ENCODE measurements around the gene ITGA8. TPM values are rescaled to one million over a fixed set of nuclear protein-coding genes. Genes with fewer than 3 reads are reported as not detected.

ITGA8 gene
- total and polyA plus RNA-seq, 2 of the 4 experiments (the other 2 are of a cell fraction), result under 0.01 to 0.02 TPM

DNA sequence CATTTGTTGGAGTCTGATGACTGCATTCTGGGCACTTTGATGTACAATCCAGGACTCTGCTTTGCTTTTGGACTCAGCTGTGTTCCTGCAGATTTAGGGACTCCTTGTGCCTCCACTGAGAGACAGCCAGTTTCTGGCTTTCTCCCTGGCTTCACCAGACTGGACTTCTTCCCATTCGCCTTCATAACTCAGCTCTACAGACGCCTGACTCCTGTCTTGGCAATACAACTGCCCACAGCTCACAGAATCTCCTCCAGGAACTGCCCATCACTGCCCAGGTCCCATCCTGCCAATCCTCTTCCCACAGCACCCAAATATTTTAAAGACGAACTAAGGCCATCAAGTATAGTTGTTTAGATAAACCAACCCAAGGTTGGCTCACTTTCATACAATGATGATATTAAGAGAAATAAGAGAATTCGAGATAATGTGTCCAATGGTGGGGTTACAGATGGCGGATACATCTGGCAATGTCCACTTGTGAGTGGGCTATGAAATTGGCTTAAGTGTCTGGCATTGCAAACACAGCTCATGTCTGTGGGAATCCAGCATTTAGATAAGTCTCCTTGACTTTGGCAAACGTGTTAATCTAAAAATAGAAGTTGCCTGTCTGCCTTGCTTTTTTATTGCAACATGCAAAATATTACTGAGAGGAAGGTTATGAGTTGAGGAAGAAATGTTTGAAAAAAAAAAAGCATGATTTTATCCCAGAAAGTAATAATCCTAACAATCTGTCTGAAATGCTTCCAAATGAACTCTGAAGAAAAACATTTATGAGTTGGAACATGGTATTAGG, 95.1 kb downstream of the ITGA8 start:
- TF ChIP-seq CEBPB (IDR thresholded peaks at IDR 0.05; ENCODE audit: low read depth, low read length) (no peak), CTCF (conservative IDR thresholded peaks at IDR 0.05; ENCODE audit: low read depth, low read length) (no peak), ELK1 (IDR thresholded peaks at IDR 0.05; ENCODE audit: borderline replicate concordance, low read depth, low read length) (no peak), RCOR1 (IDR thresholded peaks at IDR 0.05; ENCODE audit: insufficient replicate concordance, low read length) (no peak), NFE2L2 (IDR thresholded peaks at IDR 0.05; ENCODE audit: low read depth, low read length) (no peak), USF2 (IDR thresholded peaks at IDR 0.05; ENCODE audit: low read depth, low read length) (no peak), POLR2A (IDR thresholded peaks at IDR 0.05; ENCODE audit: low read depth, low read length) (no peak), RAD21 (IDR thresholded peaks at IDR 0.05; ENCODE audit: low read length) (no peak), BHLHE40 (IDR thresholded peaks at IDR 0.05; ENCODE audit: low read depth, low read length) (no peak), MAZ (IDR thresholded peaks at IDR 0.05; ENCODE audit: borderline replicate concordance, low read depth, low read length) (no peak), RFX5 (IDR thresholded peaks at IDR 0.05; ENCODE audit: low read depth, low read length) (no peak)
- peaks cover 4% of the 10 kb centered on the region for H3K27me3 ChIP-seq (ENCODE audit: control insufficient read depth, insufficient read depth, low read length)
- DNase-seq, result no peak
- H3K14ac ChIP-seq (replicated peaks; ENCODE audit: low read depth, low read length), result no peak overlapping the region
- POLR2A ChIA-PET (ENCODE audit: unreplicated experiment), result no interaction called here
- no peak overlapping the region for H2BK15ac ChIP-seq (ENCODE audit: low read depth, low read length)
- H3K23ac ChIP-seq (ENCODE audit: low read depth, low read length), result no peak overlapping the region
- H3K36me3 ChIP-seq (ENCODE audit: control insufficient read depth, insufficient read depth, low read length), result no peaks in the 10 kb centered on the region
- no peak overlapping the region for H3K56ac ChIP-seq (ENCODE audit: extremely low read depth, insufficient read depth, low read length)
- no peak overlapping the region for H2BK20ac ChIP-seq (ENCODE audit: low read depth, low read length)
- no peak overlapping the region for H2AK5ac ChIP-seq (ENCODE audit: low read depth, low read length)
- no peak overlapping the region for H2AFZ ChIP-seq (replicated peaks; ENCODE audit: low read length, poor library complexity)
- no peak overlapping the region for H4K5ac ChIP-seq (ENCODE audit: low read depth, low read length)
- BruUV-seq (replicated peaks), result no TSS peak
- H3K9me3 ChIP-seq (ENCODE audit: control insufficient read depth, insufficient read depth, low read length), result no peaks in the 10 kb centered on the region
- WGBS, 2 experiments (ENCODE audit: extremely low coverage in 2 of 2, insufficient read length in 1 of 2), result 62% methylated on average over 2 of the region's 6 CpGs; no CpG with 5 or more reads in 1 of the 2 experiments
- no peaks in the 10 kb centered on the region for H3K9me1 ChIP-seq (ENCODE audit: insufficient read depth, low read length)
- H3K4me1 ChIP-seq (ENCODE audit: control insufficient read depth, insufficient read depth, low read length), result peaks cover 2% of the 10 kb centered on the region; the same call in 1 of the 2 replicates
- no peak overlapping the region for H3K4me3 ChIP-seq (ENCODE audit: insufficient read depth, low read depth, low read length)
- H2AK9ac ChIP-seq (replicated peaks; ENCODE audit: low read depth, low read length, poor library complexity), result peak overlapping the region; percentile 84
- no peak overlapping the region for H3K18ac ChIP-seq (ENCODE audit: low read depth, low read length)
- H4K20me1 ChIP-seq (ENCODE audit: insufficient read depth, low read length), result no peaks in the 10 kb centered on the region
- H3K4ac ChIP-seq (ENCODE audit: low read depth, low read length), result no peak overlapping the region; the same call in 1 of the 2 replicates
- H2BK5ac ChIP-seq (ENCODE audit: low read depth, low read length, poor library complexity, severe bottlenecking), result no peak overlapping the region
- no peak overlapping the region for H4K8ac ChIP-seq (ENCODE audit: low read depth in 2 of 2, low read length in 2 of 2)
- CTCF ChIA-PET, result interaction anchor here (1.2 kb wide), 1 partner anchor 94 kb away, joined by 4 read pairs; no protein-coding TSS in a partner anchor
- H3K9ac ChIP-seq (ENCODE audit: low read depth, low read length), result no peak overlapping the region
- in situ Hi-C loops (cut with MboI; ENCODE audit: low sequenced_read_pairs), result no loop called here
- H2BK120ac ChIP-seq (ENCODE audit: low read depth, low read length), result no peak overlapping the region
- no peak overlapping the region for H4K91ac ChIP-seq (ENCODE audit: insufficient read depth, low read depth, low read length)
- no peak overlapping the region for H3K4me2 ChIP-seq (ENCODE audit: low read depth, low read length)
- no peaks in the 10 kb centered on the region for H3K79me1 ChIP-seq (ENCODE audit: low read depth in 1 of 2, low read length in 2 of 2)
- dilution Hi-C loops (cut with HindIII; ENCODE audit: low sequenced_read_pairs, unreplicated experiment), result no loop called here
- H3K27ac ChIP-seq (ENCODE audit: insufficient read depth, low read length), result no peak overlapping the region
- ATAC-seq (ENCODE audit: low read depth), result no peak
- intact Hi-C loops (cut with micrococcal nuclease), result no loop called here
